NB4 (cell line): ENCODE data around the gene KLHL18.

Source experiments
- CTCF ChIP-seq: IDR thresholded peaks from one replicate; pipeline ENCODE4 v1.5.1; 2012; ENCODE audit warnings: low read depth, low read length
- MAX ChIP-seq: IDR thresholded peaks from 2 replicates; pipeline ENCODE4 v1.6.1; 2011; ENCODE audit warnings: low read depth, low read length
- POLR2A ChIP-seq: IDR thresholded peaks from 2 replicates; pipeline ENCODE4 v1.6.1; 2011; ENCODE audit warnings: mild to moderate bottlenecking; ENCODE audit not compliant: insufficient read length; ENCODE audit errors: extremely low read depth

- TF ChIP-seq CTCF (no peak), POLR2A (no peak), MAX (no peak)
Measured at GRCh38 chr3:47283193-47283537, 421 bp downstream of the KLHL18 start.
